OCI-LY3 (cell line): ENCODE data around the gene COG5.
A peak's percentile ranks its signal among the peaks of the same experiment; 100 is the strongest.

Experiments used
- H2AFZ ChIP-seq: fragments of 200-600, 300-600 bp; shearing (Covaris generic); 2 replicates; pipeline ENCODE4 v1.6.0; 2014; ENCODE audit warnings: antibody characterized with exemption, low read depth, low read length
- H3K27ac ChIP-seq: fragments of 200-600, 300-600 bp; sonication (generic); 2 replicates; pipeline ENCODE4 v1.5.1; 2014; ENCODE audit warnings: mild to moderate bottlenecking, low read length, moderate library complexity, mixed read lengths
- H3K27me3 ChIP-seq: fragments of 200-600, 300-600 bp; sonication (generic); 2 replicates; pipeline ENCODE4 v1.6.1; 2014; ENCODE audit warnings: low read depth, low read length, mixed read lengths
- H3K36me3 ChIP-seq: fragments of 200-600, 300-600 bp; sonication (generic); replicated peaks from 2 replicates; pipeline ENCODE3; 2014; ENCODE audit warnings: low read depth, low read length, mixed read lengths
- H3K4me1 ChIP-seq: fragments of 300-600, 200-600 bp; sonication (generic); 2 replicates; pipeline ENCODE4 v1.6.1; 2014; ENCODE audit warnings: low read length, mixed read lengths
- H3K4me2 ChIP-seq: fragments of 200-600, 300-600 bp; sonication (generic); 2 replicates; pipeline ENCODE4 v1.6.1; 2014; ENCODE audit warnings: low read length, mixed read lengths
- H3K4me3 ChIP-seq: fragments of 300-600, 200-600 bp; sonication (generic); 2 replicates; pipeline ENCODE4 v1.5.1; 2014; ENCODE audit warnings: antibody characterized with exemption, mild to moderate bottlenecking, low read length, moderate library complexity
- H3K79me2 ChIP-seq: fragments of 300-600, 200-600 bp; shearing (Covaris generic); 2 replicates; pipeline ENCODE4 v1.6.1; 2014; ENCODE audit warnings: mild to moderate bottlenecking, low read length, mixed read lengths
- H3K9ac ChIP-seq: fragments of 300-600, 200-600 bp; shearing (Covaris generic); 2 replicates; pipeline ENCODE4 v1.6.0; 2014; ENCODE audit warnings: mild to moderate bottlenecking, low read length, moderate library complexity
- H3K9me3 ChIP-seq: fragments of 200-600, 300-600 bp; shearing (Covaris generic); 2 replicates; pipeline ENCODE4 v1.6.1; 2014; ENCODE audit warnings: low read length, mixed read lengths; ENCODE audit not compliant: insufficient read depth
- H4K20me1 ChIP-seq: fragments of 200-600, 300-600 bp; sonication (generic); 2 replicates; pipeline ENCODE4 v1.6.1; 2016; ENCODE audit warnings: low read length, mixed read lengths; ENCODE audit not compliant: insufficient read depth
- EZH2phosphoT487 ChIP-seq: fragments of 200-600 bp; shearing (Covaris generic); IDR thresholded peaks from 2 replicates; pipeline ENCODE4 v1.6.1; 2018; ENCODE audit warnings: antibody characterized with exemption, mixed run types, low read depth
- TF ChIP-seq, protein P1 (sequence below): fragments of 200-600, 300-600 bp; sonication (generic); IDR thresholded peaks from 2 replicates; pipeline ENCODE4 v1.5.1; 2014; ENCODE audit warnings: antibody characterized with exemption, low read length, low read depth

The COG5 gene

DNA sequence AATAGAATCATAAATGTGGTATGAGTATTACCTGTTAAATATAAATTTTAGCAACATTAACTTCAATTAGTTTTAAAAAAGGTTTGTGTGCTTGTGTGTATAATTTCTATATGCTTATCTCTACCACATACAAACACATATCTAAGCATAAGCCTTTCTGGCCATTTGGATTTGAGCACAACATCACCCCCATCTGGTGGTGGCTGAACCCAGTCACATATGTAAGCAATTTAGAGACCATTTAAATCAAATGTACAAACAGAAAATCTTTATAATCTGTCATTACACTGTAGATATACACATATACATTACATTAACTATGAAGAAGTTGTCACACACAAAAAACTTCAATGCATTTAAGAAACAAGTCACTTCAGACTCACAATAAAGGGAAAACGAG is 62.1 kb downstream of the COG5 start:
- Histone ChIP-seq H3K27me3 (no peaks in the 10 kb centered on the region), H3K27ac (no peak overlapping the region), H3K9me3 (no peaks in the 10 kb centered on the region), H3K4me3 (no peak overlapping the region), H3K4me2 (no peak overlapping the region), H3K79me2 (no peaks in the 10 kb centered on the region), H3K4me1 (no peaks in the 10 kb centered on the region), H2AFZ (no peak overlapping the region), H3K36me3 (no peaks in the 10 kb centered on the region), H3K9ac (no peak overlapping the region), H4K20me1 (no peaks in the 10 kb centered on the region)
- TF ChIP-seq, protein P1, sequence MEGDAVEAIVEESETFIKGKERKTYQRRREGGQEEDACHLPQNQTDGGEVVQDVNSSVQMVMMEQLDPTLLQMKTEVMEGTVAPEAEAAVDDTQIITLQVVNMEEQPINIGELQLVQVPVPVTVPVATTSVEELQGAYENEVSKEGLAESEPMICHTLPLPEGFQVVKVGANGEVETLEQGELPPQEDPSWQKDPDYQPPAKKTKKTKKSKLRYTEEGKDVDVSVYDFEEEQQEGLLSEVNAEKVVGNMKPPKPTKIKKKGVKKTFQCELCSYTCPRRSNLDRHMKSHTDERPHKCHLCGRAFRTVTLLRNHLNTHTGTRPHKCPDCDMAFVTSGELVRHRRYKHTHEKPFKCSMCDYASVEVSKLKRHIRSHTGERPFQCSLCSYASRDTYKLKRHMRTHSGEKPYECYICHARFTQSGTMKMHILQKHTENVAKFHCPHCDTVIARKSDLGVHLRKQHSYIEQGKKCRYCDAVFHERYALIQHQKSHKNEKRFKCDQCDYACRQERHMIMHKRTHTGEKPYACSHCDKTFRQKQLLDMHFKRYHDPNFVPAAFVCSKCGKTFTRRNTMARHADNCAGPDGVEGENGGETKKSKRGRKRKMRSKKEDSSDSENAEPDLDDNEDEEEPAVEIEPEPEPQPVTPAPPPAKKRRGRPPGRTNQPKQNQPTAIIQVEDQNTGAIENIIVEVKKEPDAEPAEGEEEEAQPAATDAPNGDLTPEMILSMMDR: peak; percentile 70
- TF ChIP-seq EZH2phosphoT487: no peak

DNA sequence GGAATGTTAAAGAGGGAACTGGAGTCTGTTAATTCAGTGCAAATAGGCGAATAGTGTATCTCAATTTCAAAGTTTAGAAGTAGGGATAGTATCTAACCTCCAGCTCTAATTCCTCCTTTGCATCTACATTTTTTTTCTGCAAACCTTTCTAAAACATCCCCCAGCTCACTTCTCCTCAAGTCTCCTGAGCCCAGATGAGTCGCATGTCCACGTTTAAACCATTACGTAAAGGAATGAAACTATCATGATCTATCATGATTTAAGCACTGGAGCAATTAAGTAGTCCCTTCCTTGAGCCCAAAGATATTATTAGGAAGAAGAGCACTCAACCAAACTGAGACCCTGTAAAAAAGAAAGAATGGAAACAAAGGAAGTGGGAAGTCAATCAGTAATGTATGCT is 64.0 kb downstream of the COG5 start:
- no peak for TF ChIP-seq EZH2phosphoT487
- TF ChIP-seq, protein P1: no peak
- Histone ChIP-seq H4K20me1 (no peaks in the 10 kb centered on the region), H3K4me1 (no peaks in the 10 kb centered on the region), H3K9ac (no peak overlapping the region), H3K27ac (no peak overlapping the region), H3K4me2 (no peak overlapping the region), H3K9me3 (no peaks in the 10 kb centered on the region), H3K79me2 (no peaks in the 10 kb centered on the region), H3K4me3 (no peak overlapping the region), H3K36me3 (no peaks in the 10 kb centered on the region), H2AFZ (no peak overlapping the region), H3K27me3 (no peaks in the 10 kb centered on the region)

DNA sequence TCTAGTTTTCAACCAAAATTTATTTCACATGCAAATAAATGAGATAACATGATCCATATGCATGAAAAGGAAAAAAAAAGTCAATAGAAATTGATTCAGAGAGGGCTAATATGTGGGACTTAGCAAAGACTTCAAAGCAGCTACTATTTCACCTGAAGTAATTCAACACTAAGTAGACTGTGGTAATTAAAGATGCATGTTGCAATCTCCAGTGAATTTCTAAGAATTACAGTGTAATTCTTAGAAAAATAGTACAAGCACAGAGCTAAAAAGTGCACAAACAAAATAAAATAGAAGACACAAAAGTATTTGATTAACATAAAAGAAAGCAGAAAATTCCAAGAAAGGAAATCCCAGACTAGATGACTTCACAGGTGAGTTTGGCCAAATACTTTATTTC is 68.2 kb downstream of the COG5 start:
- Histone ChIP-seq H3K9me3 (no peaks in the 10 kb centered on the region), H3K4me2 (no peak overlapping the region), H3K4me3 (no peak overlapping the region), H3K27me3 (no peaks in the 10 kb centered on the region), H3K36me3 (no peaks in the 10 kb centered on the region), H3K9ac (no peak overlapping the region), H3K27ac (no peak overlapping the region), H2AFZ (no peak overlapping the region), H3K79me2 (no peaks in the 10 kb centered on the region), H3K4me1 (no peaks in the 10 kb centered on the region), H4K20me1 (no peaks in the 10 kb centered on the region)
- TF ChIP-seq, protein P1: no peak
- no peak for TF ChIP-seq EZH2phosphoT487

DNA sequence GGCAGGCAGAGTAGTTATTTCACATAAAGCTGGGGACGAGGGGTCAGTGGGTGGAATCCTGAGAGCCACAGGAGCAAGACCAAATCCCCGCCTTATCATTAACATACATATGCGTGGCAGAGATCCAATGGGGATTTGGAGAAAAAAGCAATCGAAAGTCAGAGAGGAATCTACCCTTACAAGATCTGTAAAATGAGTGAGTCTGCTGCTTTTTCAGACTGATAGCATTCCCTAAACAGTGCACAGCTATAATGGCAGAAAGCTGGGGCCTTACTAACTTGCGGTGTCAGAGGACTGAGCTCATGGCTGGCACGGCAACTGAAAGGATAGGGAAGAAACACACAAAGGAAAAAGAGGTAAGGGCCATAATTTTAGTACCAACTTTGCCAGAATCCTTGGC is 68.8 kb downstream of the COG5 start:
- TF ChIP-seq EZH2phosphoT487: no peak
- TF ChIP-seq, protein P1: no peak
- Histone ChIP-seq H3K27me3 (no peaks in the 10 kb centered on the region), H3K9ac (no peak overlapping the region), H3K9me3 (no peaks in the 10 kb centered on the region), H4K20me1 (no peaks in the 10 kb centered on the region), H3K4me3 (no peak overlapping the region), H3K79me2 (no peaks in the 10 kb centered on the region), H3K27ac (no peak overlapping the region), H2AFZ (no peak overlapping the region), H3K4me2 (no peak overlapping the region), H3K36me3 (no peaks in the 10 kb centered on the region), H3K4me1 (no peaks in the 10 kb centered on the region)
